Vagina (tissue), 2 donors: ENCODE results near the gene BBS4. TPM values are rescaled to one million over a fixed set of nuclear protein-coding genes. Genes with fewer than 3 reads are reported as not detected.
"Not testable (repeated sequence)": the region's sequence is repeated elsewhere in the genome, so short reads cannot be mapped to it uniquely, and the experiment has no call there.

Experiments used
- DNase-seq, 2 donors: peaks; one replicate each; pipeline ENCODE4 v3.0.0-alpha.2; 2017; ENCODE audit errors: extremely low spot score in 2 of 2
- H3K27ac ChIP-seq: fragments of 200-600 bp; sonication (generic); one replicate; pipeline ENCODE4 v1.5.1; 2019
- H3K27me3 ChIP-seq: fragments of 200-600 bp; sonication (generic); one replicate; pipeline ENCODE4 v1.5.1; 2019
- H3K36me3 ChIP-seq, 2 donors: fragments of 200-600 bp; sonication (generic); one replicate each; pipeline ENCODE4 v1.5.1; 2017 to 2019
- H3K4me1 ChIP-seq: fragments of 200-600 bp; sonication (generic); one replicate; pipeline ENCODE4 v1.5.1; 2019
- H3K4me3 ChIP-seq, 2 donors: fragments of 200-600 bp; sonication (generic); 1 replicate in 1 of 2; 2 replicates in 1 of 2; pipeline ENCODE4 v1.5.1; 2016 to 2019
- H3K9me3 ChIP-seq: fragments of 200-600 bp; sonication (generic); one replicate; pipeline ENCODE4 v1.5.1; 2019
- CTCF ChIP-seq, 3 experiments: fragments of 450-650 bp in 2 of 3; fragments of 200-600 bp in 1 of 3; sonication (generic) in 1 of 3; IDR thresholded peaks; one replicate each; pipeline ENCODE4 v1.5.1; 2017 to 2019; ENCODE audit warnings: antibody characterized with exemption in 3 of 3, mild to moderate bottlenecking in 2 of 3, moderate library complexity in 2 of 3
- POLR2A ChIP-seq, 2 donors: fragments of 450-650 bp; IDR thresholded peaks; one replicate each; pipeline ENCODE4 v1.6.1; 2017; ENCODE audit warnings: antibody characterized with exemption in 2 of 2, mild to moderate bottlenecking in 2 of 2, moderate library complexity in 2 of 2
- POLR2AphosphoS5 ChIP-seq, 2 donors: sonication (generic); formaldehyde crosslinking; IDR thresholded peaks; one replicate each; pipeline ENCODE4 v1.9.0; 2017; ENCODE audit warnings: antibody characterized with exemption in 2 of 2, mild to moderate bottlenecking in 2 of 2, low read depth in 1 of 2; ENCODE audit not compliant: insufficient read depth in 1 of 2
- intact Hi-C: fragments of 100-400 bp; cut with DNase I; formaldehyde crosslinking; loops from one replicate; pipeline ENCODE4 v1.15.1; 2023
- total RNA-seq: library from RNA; depleted of rRNA; stranded (reverse); fragments of >200 nt; gene quantifications from one replicate; pipeline ENCODE4 v1.2.3, GENCODE V29; 2016

BBS4 gene
- total RNA-seq, 1 donor from 2014 or later, result 37.1 TPM

DNA sequence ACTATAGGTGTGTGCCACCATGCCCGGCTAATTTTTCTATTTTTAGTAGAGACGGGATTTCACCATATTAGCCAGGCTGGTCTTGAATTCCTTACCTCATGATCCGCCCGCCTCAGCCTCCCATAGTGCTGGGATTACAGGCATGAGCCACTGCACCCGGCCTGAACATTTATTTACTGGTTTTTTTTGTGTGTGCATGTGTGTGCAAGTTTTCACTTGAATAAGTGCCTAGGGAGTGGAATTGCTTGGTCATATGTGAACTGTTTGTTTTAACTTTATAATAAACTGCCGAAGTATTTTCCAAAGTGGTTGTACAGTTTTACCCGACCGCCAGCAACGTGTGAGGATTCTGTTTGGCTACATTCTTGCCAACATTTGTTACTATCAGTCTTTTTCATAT lies 14.1 kb downstream of the BBS4 start:
- Histone ChIP-seq H3K4me1 (no peaks in the 10 kb centered on the region), H3K27ac (no peak overlapping the region), H3K4me3 (no peak overlapping the region), H3K36me3 (no peaks in the 10 kb centered on the region), H3K9me3 (no peaks in the 10 kb centered on the region), H3K27me3 (no peaks in the 10 kb centered on the region)
- DNase-seq, result no peak
- intact Hi-C loops, result no loop called here
- TF ChIP-seq POLR2AphosphoS5 (IDR thresholded peaks at IDR 0.05; ENCODE audit: insufficient read depth in 1 of 2, low read depth in 1 of 2) (no peak), POLR2A (IDR thresholded peaks at IDR 0.05) (no peak), CTCF (IDR thresholded peaks at IDR 0.05) (no peak)

DNA sequence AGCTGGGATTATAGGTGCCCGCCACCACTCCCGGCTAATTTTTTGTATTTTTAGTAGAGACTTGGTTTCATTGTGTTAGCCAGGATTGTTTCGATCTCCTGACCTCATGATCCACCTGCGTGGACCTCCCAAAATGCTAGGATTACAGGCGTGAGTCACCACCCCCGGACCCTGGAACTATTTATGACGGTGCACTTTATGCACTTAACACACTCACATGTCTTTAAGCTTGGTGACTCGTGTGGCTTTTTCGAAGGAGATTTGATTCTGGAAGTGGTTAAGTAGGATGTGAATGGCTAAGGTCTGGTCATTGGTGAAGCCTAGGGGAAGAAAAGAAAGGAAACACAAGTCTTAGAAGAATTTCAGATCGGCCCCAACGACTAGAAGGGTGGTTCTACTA lies 20.3 kb downstream of the BBS4 start:
- no peaks in the 10 kb centered on the region for H3K27me3 ChIP-seq
- no peak for DNase-seq
- no peak overlapping the region for H3K27ac ChIP-seq
- H3K4me3 ChIP-seq, result no peak overlapping the region
- H3K4me1 ChIP-seq, result no peaks in the 10 kb centered on the region
- no peaks in the 10 kb centered on the region for H3K36me3 ChIP-seq
- no peaks in the 10 kb centered on the region for H3K9me3 ChIP-seq
- intact Hi-C loops, result no loop called here
- no peak for TF ChIP-seq CTCF (IDR thresholded peaks at IDR 0.05)
- no peak for TF ChIP-seq POLR2A (IDR thresholded peaks at IDR 0.05)

- peaks cover 0 to 15% of the 10 kb centered on the region in 2 donors for H3K36me3 ChIP-seq
- DNase-seq, H3K4me1 ChIP-seq, intact Hi-C loops, H3K9me3 ChIP-seq, H3K27ac ChIP-seq, H3K4me3 ChIP-seq, H3K27me3 ChIP-seq: not testable (repeated sequence)
Measured at GRCh38 chr15:72708551-72709303, 22.7 kb downstream of the BBS4 start.

DNA sequence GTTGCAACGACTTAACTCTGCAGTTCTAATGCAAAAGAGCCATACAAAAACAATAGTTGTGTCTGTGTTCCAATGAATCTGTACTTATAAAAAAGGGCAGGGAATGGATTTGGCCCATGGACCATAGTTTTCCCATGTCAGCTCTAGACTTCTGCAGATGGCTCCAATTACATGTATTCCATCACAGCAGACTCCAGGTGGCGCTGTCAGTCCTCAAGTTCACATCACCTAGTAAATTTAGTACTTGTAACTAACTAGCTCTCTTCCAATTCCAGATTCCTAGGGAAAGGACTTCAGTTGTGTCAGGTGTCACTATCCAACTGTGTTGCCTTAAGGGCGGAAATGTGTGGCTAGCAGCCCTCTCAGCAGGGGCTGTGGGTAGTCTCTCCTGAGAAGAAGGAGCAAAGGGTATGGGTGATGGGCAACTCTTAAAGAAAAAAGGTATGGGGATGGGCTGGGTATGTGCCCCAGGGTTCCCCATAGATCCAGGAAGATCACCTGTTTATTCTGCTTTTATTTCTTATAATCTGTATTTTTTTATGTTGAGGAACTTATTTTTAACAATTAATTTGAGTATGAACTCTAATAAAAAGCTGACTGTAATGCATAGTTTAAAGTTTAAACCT lies 36.2 kb downstream of the BBS4 start:
- no peak overlapping the region for H3K4me3 ChIP-seq
- DNase-seq, result no peak
- H3K27me3 ChIP-seq, result no peaks in the 10 kb centered on the region
- H3K27ac ChIP-seq, result no peak overlapping the region
- TF ChIP-seq POLR2AphosphoS5 (IDR thresholded peaks at IDR 0.05; ENCODE audit: insufficient read depth in 1 of 2, low read depth in 1 of 2) (no peak), CTCF (IDR thresholded peaks at IDR 0.05) (peak in 2 of 3 experiments; percentile 13 to 49)
- H3K36me3 ChIP-seq, result peaks cover 0 to 8% of the 10 kb centered on the region in 2 donors
- no peaks in the 10 kb centered on the region for H3K9me3 ChIP-seq
- H3K4me1 ChIP-seq, result no peaks in the 10 kb centered on the region
- intact Hi-C loops, result no loop called here

- H3K27ac ChIP-seq, result no peak overlapping the region
- no peak for DNase-seq
- no peak overlapping the region for H3K4me3 ChIP-seq
- no peaks in the 10 kb centered on the region for H3K4me1 ChIP-seq
- no peaks in the 10 kb centered on the region for H3K27me3 ChIP-seq
- intact Hi-C loops, result no loop called here
- H3K9me3 ChIP-seq, result no peaks in the 10 kb centered on the region
- TF ChIP-seq POLR2AphosphoS5 (IDR thresholded peaks at IDR 0.05; ENCODE audit: insufficient read depth in 1 of 2, low read depth in 1 of 2) (no peak), CTCF (IDR thresholded peaks at IDR 0.05) (no peak), POLR2A (IDR thresholded peaks at IDR 0.05) (no peak)
- H3K36me3 ChIP-seq, result no peaks in the 10 kb centered on the region
Measured at GRCh38 chr15:72724028-72724427, 38.0 kb downstream of the BBS4 start.
